ENCODE results near the gene MIPEP. TPM values are rescaled to one million over a fixed set of nuclear protein-coding genes. Genes with fewer than 3 reads are reported as not detected.

Gene MIPEP
- total and polyA plus RNA-seq, 9 of the 15 experiments (the other 6 are each of a cell fraction or from before 2014, with no cell fraction given): 1.7 to 19.3 (median 13.1) TPM

DNA sequence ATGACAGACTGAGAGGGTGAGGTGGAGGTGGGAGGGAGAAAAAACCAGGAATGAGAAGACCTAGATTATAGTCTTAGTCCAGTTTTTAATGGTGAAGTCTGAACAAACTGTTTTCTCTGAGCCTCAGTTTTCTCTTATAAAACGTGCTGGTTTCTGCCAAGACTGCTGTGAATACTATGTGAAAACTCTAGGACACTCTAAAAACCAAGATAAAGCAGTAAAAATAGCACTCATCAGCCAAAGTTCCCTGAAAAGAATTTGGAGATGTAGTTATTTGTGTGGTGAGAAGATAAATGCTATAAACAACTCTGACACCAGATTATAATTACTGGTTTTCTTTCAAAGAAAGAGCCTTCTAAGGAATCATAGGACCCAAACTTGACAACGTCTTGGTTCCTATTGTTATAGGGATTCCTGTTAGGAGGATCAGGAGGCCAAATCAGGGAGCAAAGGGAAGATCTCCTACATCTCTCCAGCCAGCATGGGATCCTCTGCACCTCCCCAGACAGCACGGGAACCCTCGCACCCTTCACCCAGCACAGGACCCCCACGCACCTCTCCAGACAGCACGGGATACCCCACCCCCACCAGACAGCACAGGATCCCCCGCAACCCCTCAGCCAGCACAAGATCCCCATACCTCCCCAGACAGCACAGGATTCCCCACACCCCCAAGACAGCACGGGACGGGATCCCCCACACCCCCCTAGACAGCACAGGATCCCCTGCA is 130.2 kb downstream of the MIPEP start:
- Histone ChIP-seq H3K9ac (ENCODE audit: insufficient read depth in 1 of 2, low read depth in 2 of 2, low read length in 2 of 2) (no peak overlapping the region), H3K36me3 (ENCODE audit: control insufficient read depth, insufficient read depth, low read length) (no peaks in the 10 kb centered on the region), H3K9me1 (ENCODE audit: control insufficient read depth, insufficient read depth, low read length) (no peaks in the 10 kb centered on the region), H3K4me3 (no peak overlapping the region), H3K4me2 (ENCODE audit: insufficient read depth, low read length) (no peak overlapping the region), H3K27me3 (ENCODE audit: control insufficient read depth in 2 of 2, insufficient read depth in 2 of 2, low read length in 2 of 2) (no peaks in the 10 kb centered on the region), H3K9me3 (replicated peaks; ENCODE audit: control insufficient read depth, insufficient read depth, low read depth, low read length) (no peaks in the 10 kb centered on the region), H3K79me2 (ENCODE audit: control insufficient read depth, insufficient read depth, low read length) (no peaks in the 10 kb centered on the region), H3K27ac (ENCODE audit: extremely low read depth, low read depth, low read length) (no peak overlapping the region), H3K4me1 (replicated peaks in 1 of 2; ENCODE audit: control insufficient read depth in 2 of 2, insufficient read depth in 2 of 2, low read length in 2 of 2) (no peaks in the 10 kb centered on the region), H4K20me1 (replicated peaks; ENCODE audit: control insufficient read depth, insufficient read depth, low read length) (no peaks in the 10 kb centered on the region), H2AFZ (ENCODE audit: low read depth, low read length) (no peak overlapping the region)
- CTCF ChIA-PET (ENCODE audit: low intra/inter-chr PET ratio): interaction anchor here (0.6 kb wide), 1 partner anchor 139 kb away, joined by 3 read pairs; no protein-coding TSS in a partner anchor
- FAIRE-seq: no peak
- DNase-seq (ENCODE audit: extremely low read depth in 1 of 4, low spot score in 3 of 4): no peak
- intact Hi-C loops (cut with micrococcal nuclease): no loop called here
- in situ Hi-C loops (cut with MboI): no loop called here
- no TSS peak for BruUV-seq (replicated peaks)
- POLR2A ChIA-PET: no interaction called here
- WGBS (ENCODE audit: insufficient coverage, low coverage, missing lambda C conversion rate): 0% methylated on average over 2 of the region's 9 CpGs
- TF ChIP-seq TBL1XR1 (IDR thresholded peaks at IDR 0.05; ENCODE audit: low read length in 2 of 2): no peak
- no peak for TF ChIP-seq CHCHD3 (CRISPR knock-in tag; IDR thresholded peaks at IDR 0.05)
- no peak for TF ChIP-seq POLR2AphosphoS5 (IDR thresholded peaks at IDR 0.05; ENCODE audit: control insufficient read depth, insufficient read depth, low read depth, low read length)
- no peak for TF ChIP-seq FOSL1 (tag; conservative IDR thresholded peaks at IDR 0.05)
- TF ChIP-seq SMARCA5 (IDR thresholded peaks at IDR 0.05): no peak
- TF ChIP-seq ZNF695 (CRISPR knock-in tag; IDR thresholded peaks at IDR 0.05): no peak
- no peak for TF ChIP-seq ZFPM2 (CRISPR knock-in tag; IDR thresholded peaks at IDR 0.05)
- no peak for TF ChIP-seq KAT7 (CRISPR knock-in tag; IDR thresholded peaks at IDR 0.05; ENCODE audit: borderline replicate concordance)
- TF ChIP-seq, protein P1, sequence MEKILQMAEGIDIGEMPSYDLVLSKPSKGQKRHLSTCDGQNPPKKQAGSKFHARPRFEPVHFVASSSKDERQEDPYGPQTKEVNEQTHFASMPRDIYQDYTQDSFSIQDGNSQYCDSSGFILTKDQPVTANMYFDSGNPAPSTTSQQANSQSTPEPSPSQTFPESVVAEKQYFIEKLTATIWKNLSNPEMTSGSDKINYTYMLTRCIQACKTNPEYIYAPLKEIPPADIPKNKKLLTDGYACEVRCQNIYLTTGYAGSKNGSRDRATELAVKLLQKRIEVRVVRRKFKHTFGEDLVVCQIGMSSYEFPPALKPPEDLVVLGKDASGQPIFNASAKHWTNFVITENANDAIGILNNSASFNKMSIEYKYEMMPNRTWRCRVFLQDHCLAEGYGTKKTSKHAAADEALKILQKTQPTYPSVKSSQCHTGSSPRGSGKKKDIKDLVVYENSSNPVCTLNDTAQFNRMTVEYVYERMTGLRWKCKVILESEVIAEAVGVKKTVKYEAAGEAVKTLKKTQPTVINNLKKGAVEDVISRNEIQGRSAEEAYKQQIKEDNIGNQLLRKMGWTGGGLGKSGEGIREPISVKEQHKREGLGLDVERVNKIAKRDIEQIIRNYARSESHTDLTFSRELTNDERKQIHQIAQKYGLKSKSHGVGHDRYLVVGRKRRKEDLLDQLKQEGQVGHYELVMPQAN (IDR thresholded peaks at IDR 0.05; ENCODE audit: borderline replicate concordance): no peak
- TF ChIP-seq, protein P2, sequence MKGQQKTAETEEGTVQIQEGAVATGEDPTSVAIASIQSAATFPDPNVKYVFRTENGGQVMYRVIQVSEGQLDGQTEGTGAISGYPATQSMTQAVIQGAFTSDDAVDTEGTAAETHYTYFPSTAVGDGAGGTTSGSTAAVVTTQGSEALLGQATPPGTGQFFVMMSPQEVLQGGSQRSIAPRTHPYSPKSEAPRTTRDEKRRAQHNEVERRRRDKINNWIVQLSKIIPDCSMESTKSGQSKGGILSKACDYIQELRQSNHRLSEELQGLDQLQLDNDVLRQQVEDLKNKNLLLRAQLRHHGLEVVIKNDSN (CRISPR knock-in tag; IDR thresholded peaks at IDR 0.05): no peak
- TF ChIP-seq DPF2 (IDR thresholded peaks at IDR 0.05): no peak
- TF ChIP-seq ESRRB (CRISPR knock-in tag; IDR thresholded peaks at IDR 0.05; ENCODE audit: borderline replicate concordance): no peak
- TF ChIP-seq TCF7 (IDR thresholded peaks at IDR 0.05; ENCODE audit: borderline replicate concordance): no peak
- TF ChIP-seq RBFOX2 (IDR thresholded peaks at IDR 0.05; ENCODE audit: low read depth, low read length): no peak
- no peak for TF ChIP-seq RHOXF2B (CRISPR knock-in tag; conservative IDR thresholded peaks at IDR 0.05)
- ATAC-seq: no peak

All from K562 (cell line).